OCI-LY1 (cell line): ENCODE results near the gene FUT8.

Experiments used
- H2AFZ ChIP-seq: fragments of 200-600 bp; sonication (generic), shearing (Covaris generic); 2 replicates; pipeline ENCODE4 v1.6.0; 2014; ENCODE audit warnings: antibody characterized with exemption, mild to moderate bottlenecking, low read length
- H3F3A ChIP-seq: fragments of 200-600 bp; sonication (generic), shearing (Covaris generic); 2 replicates; pipeline ENCODE4 v1.6.0; 2014; ENCODE audit warnings: mild to moderate bottlenecking, antibody characterized with exemption, low read length, moderate library complexity; ENCODE audit not compliant: insufficient read depth
- H3K27ac ChIP-seq: fragments of 200-600 bp; sonication (generic); 2 replicates; pipeline ENCODE4 v1.5.1; 2014; ENCODE audit warnings: low read length, mixed run types, mild to moderate bottlenecking, low read depth; ENCODE audit not compliant: poor library complexity, severe bottlenecking
- H3K27me3 ChIP-seq: fragments of 200-600 bp; sonication (generic); 2 replicates; pipeline ENCODE4 v1.6.0; 2014; ENCODE audit warnings: antibody characterized with exemption, mild to moderate bottlenecking, low read length, moderate library complexity; ENCODE audit not compliant: insufficient read depth
- H3K36me3 ChIP-seq: fragments of 200-600 bp; sonication (generic); 2 replicates; pipeline ENCODE4 v1.6.1; 2014; ENCODE audit warnings: mild to moderate bottlenecking, antibody characterized with exemption, low read length, moderate library complexity, mixed read lengths; ENCODE audit not compliant: insufficient read depth
- H3K4me1 ChIP-seq: fragments of 200-600 bp; sonication (generic); 2 replicates; pipeline ENCODE4 v1.5.1; 2014; ENCODE audit warnings: mild to moderate bottlenecking, low read length, moderate library complexity; ENCODE audit not compliant: insufficient read depth, severe bottlenecking
- H3K4me2 ChIP-seq: fragments of 200-600 bp; sonication (generic), shearing (Covaris generic); 2 replicates; pipeline ENCODE4 v1.6.1; 2014; ENCODE audit warnings: low read length
- H3K4me3 ChIP-seq: fragments of 200-600 bp; sonication (generic); 2 replicates; pipeline ENCODE4 v1.5.1; 2014; ENCODE audit warnings: low read length, low read depth, mild to moderate bottlenecking, mixed read lengths; ENCODE audit not compliant: poor library complexity, severe bottlenecking
- H3K79me2 ChIP-seq: fragments of 200-600 bp; shearing (Covaris generic); 2 replicates; pipeline ENCODE4 v1.6.1; 2016; ENCODE audit warnings: mixed run types, low read length, mixed read lengths; ENCODE audit not compliant: insufficient read depth
- H3K9ac ChIP-seq: fragments of 200-600 bp; sonication (generic), shearing (Covaris generic); 2 replicates; pipeline ENCODE4 v1.6.1; 2014; ENCODE audit warnings: mild to moderate bottlenecking, low read length, mixed read lengths
- H3K9me2 ChIP-seq: fragments of 200-600 bp; sonication (generic), shearing (Covaris generic); 2 replicates; pipeline ENCODE4 v1.6.1; 2014; ENCODE audit warnings: low read depth, mild to moderate bottlenecking, low read length, mixed read lengths
- H3K9me3 ChIP-seq: fragments of 200-600 bp; shearing (Covaris generic); 2 replicates; pipeline ENCODE4 v1.6.1; 2014; ENCODE audit warnings: low read length, mixed read lengths
- H4K20me1 ChIP-seq: fragments of 200-600 bp; sonication (generic), shearing (Covaris generic); 2 replicates; pipeline ENCODE4 v1.6.0; 2016; ENCODE audit warnings: mild to moderate bottlenecking, low read length; ENCODE audit not compliant: insufficient read depth
- EZH2 ChIP-seq: fragments of 200-600 bp; sonication (generic), shearing (Covaris generic); IDR thresholded peaks from 2 replicates; pipeline ENCODE4 v1.8.0; 2017; ENCODE audit warnings: borderline replicate concordance, mixed run types, mild to moderate bottlenecking, antibody characterized with exemption, low read length, moderate library complexity, mixed read lengths
- TF ChIP-seq, protein P1 (sequence below): fragments of 200-600 bp; sonication (generic), shearing (Covaris generic); IDR thresholded peaks from 2 replicates; pipeline ENCODE4 v1.5.1; 2017; ENCODE audit warnings: mild to moderate bottlenecking, antibody characterized with exemption, low read length, moderate library complexity, mixed read lengths

FUT8 gene

DNA sequence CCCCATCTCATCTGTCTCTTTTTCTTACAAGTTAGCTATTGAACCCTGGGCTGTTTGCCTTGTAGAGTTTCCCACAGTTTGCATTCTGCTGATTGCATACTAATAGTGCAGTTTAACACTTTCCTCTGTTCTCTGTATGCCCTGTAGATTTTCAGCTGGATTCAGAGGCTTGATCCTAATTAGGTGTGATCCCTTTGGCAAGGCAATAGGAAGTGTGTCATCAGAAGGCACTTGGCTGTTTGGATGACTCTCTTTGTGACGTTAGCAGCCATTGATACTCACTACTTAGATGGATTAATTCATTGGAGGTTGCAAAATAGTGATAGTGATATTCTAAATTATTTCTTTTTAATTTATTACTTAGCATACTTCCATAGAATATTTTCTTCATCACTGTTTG, 33.6 kb downstream of the FUT8 start:
- Histone ChIP-seq H3F3A (no peaks in the 10 kb centered on the region), H4K20me1 (no peaks in the 10 kb centered on the region), H3K4me3 (no peak overlapping the region), H3K9me3 (peaks cover 5% of the 10 kb centered on the region), H3K27me3 (no peaks in the 10 kb centered on the region), H3K4me2 (no peak overlapping the region), H3K27ac (no peak overlapping the region), H2AFZ (no peak overlapping the region), H3K9ac (no peak overlapping the region), H3K79me2 (peaks cover 54% of the 10 kb centered on the region), H3K9me2 (no peaks in the 10 kb centered on the region), H3K36me3 (peaks cover 23% of the 10 kb centered on the region), H3K4me1 (no peaks in the 10 kb centered on the region)
- TF ChIP-seq EZH2, result no peak
- TF ChIP-seq, protein P1, sequence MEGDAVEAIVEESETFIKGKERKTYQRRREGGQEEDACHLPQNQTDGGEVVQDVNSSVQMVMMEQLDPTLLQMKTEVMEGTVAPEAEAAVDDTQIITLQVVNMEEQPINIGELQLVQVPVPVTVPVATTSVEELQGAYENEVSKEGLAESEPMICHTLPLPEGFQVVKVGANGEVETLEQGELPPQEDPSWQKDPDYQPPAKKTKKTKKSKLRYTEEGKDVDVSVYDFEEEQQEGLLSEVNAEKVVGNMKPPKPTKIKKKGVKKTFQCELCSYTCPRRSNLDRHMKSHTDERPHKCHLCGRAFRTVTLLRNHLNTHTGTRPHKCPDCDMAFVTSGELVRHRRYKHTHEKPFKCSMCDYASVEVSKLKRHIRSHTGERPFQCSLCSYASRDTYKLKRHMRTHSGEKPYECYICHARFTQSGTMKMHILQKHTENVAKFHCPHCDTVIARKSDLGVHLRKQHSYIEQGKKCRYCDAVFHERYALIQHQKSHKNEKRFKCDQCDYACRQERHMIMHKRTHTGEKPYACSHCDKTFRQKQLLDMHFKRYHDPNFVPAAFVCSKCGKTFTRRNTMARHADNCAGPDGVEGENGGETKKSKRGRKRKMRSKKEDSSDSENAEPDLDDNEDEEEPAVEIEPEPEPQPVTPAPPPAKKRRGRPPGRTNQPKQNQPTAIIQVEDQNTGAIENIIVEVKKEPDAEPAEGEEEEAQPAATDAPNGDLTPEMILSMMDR, result no peak

DNA sequence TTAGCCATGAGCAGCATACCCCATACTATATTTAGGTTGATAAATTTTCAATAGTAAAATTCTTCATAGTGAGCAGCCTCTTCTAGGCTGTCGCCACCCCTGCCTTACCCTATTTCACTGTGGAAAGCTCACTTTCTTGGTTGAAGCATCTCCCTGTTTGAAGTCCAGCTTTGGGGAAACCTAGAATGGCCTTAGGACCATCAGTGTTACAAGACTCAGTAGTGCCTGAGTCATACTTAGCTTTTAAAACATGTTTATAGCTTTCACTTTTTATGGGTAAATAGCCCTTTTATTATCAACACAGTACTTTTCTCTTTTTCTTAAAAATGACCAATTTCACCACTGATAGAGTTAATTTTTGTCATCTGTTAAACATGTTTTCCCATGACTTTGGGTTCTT, 37.1 kb downstream of the FUT8 start:
- Histone ChIP-seq H3K9me2 (no peaks in the 10 kb centered on the region), H3K9me3 (peaks cover 22% of the 10 kb centered on the region), H3F3A (no peaks in the 10 kb centered on the region), H3K27ac (no peak overlapping the region), H3K9ac (no peak overlapping the region), H4K20me1 (no peaks in the 10 kb centered on the region), H3K36me3 (peaks cover 38% of the 10 kb centered on the region), H2AFZ (no peak overlapping the region), H3K79me2 (peaks cover 71% of the 10 kb centered on the region), H3K27me3 (no peaks in the 10 kb centered on the region), H3K4me2 (no peak overlapping the region), H3K4me1 (peaks cover 3% of the 10 kb centered on the region), H3K4me3 (no peak overlapping the region)
- TF ChIP-seq EZH2, result no peak

DNA sequence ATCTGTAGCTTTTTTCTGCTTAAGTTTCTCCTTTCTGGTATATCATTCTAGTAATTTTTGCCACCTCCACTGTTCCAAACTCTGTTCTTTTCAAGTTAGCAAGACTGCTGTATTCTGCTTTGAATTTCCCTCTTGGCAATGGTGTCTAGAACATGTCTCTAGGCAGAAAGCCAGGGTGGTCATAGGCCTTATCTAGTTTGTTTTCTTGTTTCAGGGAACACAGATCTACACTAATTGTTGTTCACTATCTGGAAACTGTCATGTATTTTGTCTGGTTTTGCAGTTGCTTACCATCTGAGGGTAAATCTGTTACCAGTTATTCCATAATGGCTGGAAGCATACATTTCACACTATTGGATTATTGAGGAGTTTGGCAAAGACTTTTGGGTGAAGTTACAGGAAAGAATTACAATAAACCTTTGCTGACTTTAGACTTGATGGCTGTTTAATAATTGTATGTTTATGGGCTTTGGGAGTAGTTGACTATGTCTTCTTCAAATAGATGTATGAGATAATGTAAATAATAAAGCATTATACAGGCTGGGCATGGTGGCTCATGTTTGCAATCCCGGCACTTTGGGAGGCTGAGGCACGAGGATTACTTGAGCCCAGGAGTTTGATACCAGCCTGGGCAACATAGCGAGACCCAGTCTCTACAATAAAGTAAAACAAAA, 41.4 kb downstream of the FUT8 start:
- Histone ChIP-seq H3K4me3 (no peak overlapping the region), H3K79me2 (peaks cover 55% of the 10 kb centered on the region), H3K4me2 (no peak overlapping the region), H3K9ac (no peak overlapping the region), H3K9me2 (no peaks in the 10 kb centered on the region), H3K27me3 (no peaks in the 10 kb centered on the region), H2AFZ (no peak overlapping the region), H4K20me1 (no peaks in the 10 kb centered on the region), H3K27ac (no peak overlapping the region), H3F3A (no peaks in the 10 kb centered on the region), H3K9me3 (peaks cover 28% of the 10 kb centered on the region), H3K4me1 (peaks cover 3% of the 10 kb centered on the region), H3K36me3 (peaks cover 75% of the 10 kb centered on the region)
- TF ChIP-seq, protein P1, result no peak
- TF ChIP-seq EZH2, result no peak

DNA sequence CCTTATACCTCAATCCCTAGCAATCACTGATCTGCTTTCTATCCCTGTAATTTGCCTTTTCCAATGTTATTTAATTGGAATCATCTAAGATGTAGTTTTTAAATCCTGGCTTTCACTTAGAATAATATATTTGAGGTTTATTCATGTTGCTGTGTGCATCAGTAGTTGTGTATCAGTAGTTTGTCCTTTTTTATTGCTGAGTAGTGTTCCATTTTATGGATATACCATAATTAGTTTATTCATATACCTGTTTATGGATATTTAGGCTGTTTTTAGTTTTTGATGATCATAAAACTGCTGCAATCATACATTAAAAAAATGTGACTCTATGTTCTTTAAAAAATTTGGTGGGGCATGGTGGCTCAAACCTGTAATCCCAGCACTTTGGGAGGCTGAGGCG, 43.7 kb downstream of the FUT8 start:
- TF ChIP-seq, protein P1, result no peak
- no peak for TF ChIP-seq EZH2
- H3K4me1 ChIP-seq, result peaks cover 3% of the 10 kb centered on the region
- no peak overlapping the region for H3K27ac ChIP-seq
- no peak overlapping the region for H3K4me3 ChIP-seq
- peaks cover 68% of the 10 kb centered on the region for H3K36me3 ChIP-seq
- H3K9me3 ChIP-seq, result peaks cover 22% of the 10 kb centered on the region
- no peak overlapping the region for H3K4me2 ChIP-seq
- no peaks in the 10 kb centered on the region for H3K27me3 ChIP-seq
- H3K79me2 ChIP-seq, result peaks cover 46% of the 10 kb centered on the region
- no peaks in the 10 kb centered on the region for H3F3A ChIP-seq
- H3K9ac ChIP-seq, result no peak overlapping the region
- no peak overlapping the region for H2AFZ ChIP-seq
- H3K9me2 ChIP-seq, result no peaks in the 10 kb centered on the region
- no peaks in the 10 kb centered on the region for H4K20me1 ChIP-seq
